Endodermal cell (in vitro differentiated cells): ENCODE data around the gene TMPO. TPM values are rescaled to one million over a fixed set of nuclear protein-coding genes. Genes with fewer than 3 reads are reported as not detected.
"Not testable (repeated sequence)": the region's sequence is repeated elsewhere in the genome, so short reads cannot be mapped to it uniquely, and the experiment has no call there.

Experiments used
- DNase-seq: peaks from one replicate; pipeline ENCODE4 v3.0.0-alpha.2; 2017
- H3K27ac ChIP-seq: 2 replicates; pipeline ENCODE4 v1.5.1; 2013; ENCODE audit warnings: mild to moderate bottlenecking, low read depth, low read length, moderate library complexity
- H3K27me3 ChIP-seq: 2 replicates; pipeline ENCODE4 v1.6.1; 2013; ENCODE audit warnings: mild to moderate bottlenecking, low read length, moderate library complexity; ENCODE audit not compliant: insufficient read depth, control insufficient read depth, poor library complexity, severe bottlenecking
- H3K36me3 ChIP-seq: 2 replicates; pipeline ENCODE4 v1.7.0; 2013; ENCODE audit warnings: mild to moderate bottlenecking, low read length, moderate library complexity; ENCODE audit not compliant: control insufficient read depth, insufficient read depth
- H3K4me1 ChIP-seq: one replicate; pipeline ENCODE4 v1.7.0; 2013; ENCODE audit warnings: low read length; ENCODE audit not compliant: control insufficient read depth, insufficient read depth
- H3K4me3 ChIP-seq: 2 replicates; pipeline ENCODE4 v1.5.1; 2013; ENCODE audit warnings: mild to moderate bottlenecking, low read length, moderate library complexity
- H3K9ac ChIP-seq: 2 replicates; pipeline ENCODE4 v1.6.1; 2013; ENCODE audit warnings: mild to moderate bottlenecking, low read length, moderate library complexity; ENCODE audit not compliant: poor library complexity, severe bottlenecking; ENCODE audit errors: extremely low read depth
- H3K9me3 ChIP-seq: 2 replicates; pipeline ENCODE4 v1.6.1; 2013; ENCODE audit warnings: mild to moderate bottlenecking, low read length, moderate library complexity; ENCODE audit not compliant: control insufficient read depth
- H3K27ac Mint-ChIP-seq: 2 replicates; pipeline ENCODE4 v1.8.0; 2020; ENCODE audit warnings: mixed read lengths
- H3K27me3 Mint-ChIP-seq: 2 replicates; pipeline ENCODE4 v1.8.0; 2021; ENCODE audit warnings: mild to moderate bottlenecking, mixed read lengths; ENCODE audit not compliant: insufficient read depth
- H3K36me3 Mint-ChIP-seq: 2 replicates; pipeline ENCODE4 v1.8.0; 2020; ENCODE audit warnings: low read depth, mixed read lengths
- H3K4me1 Mint-ChIP-seq: 2 replicates; pipeline ENCODE4 v1.8.0; 2020; ENCODE audit warnings: mixed read lengths
- H3K4me3 Mint-ChIP-seq: 2 replicates; pipeline ENCODE4 v1.8.0; 2020; ENCODE audit warnings: mild to moderate bottlenecking, moderate library complexity, mixed read lengths
- H3K9me3 Mint-ChIP-seq: 2 replicates; pipeline ENCODE4 v1.8.0; 2020; ENCODE audit warnings: mild to moderate bottlenecking, mixed read lengths
- CTCF ChIP-seq: fragments of 200-600 bp; sonication (generic); conservative IDR thresholded peaks from 2 replicates; pipeline ENCODE4 v1.5.0; 2021; ENCODE audit warnings: antibody characterized with exemption, mild to moderate bottlenecking
- WGBS, 2 experiments: methylation state at CpG; one replicate each; pipeline versions ENCODE4 v1.1.5 to v1.1.7; 2013; ENCODE audit warnings: missing lambda C conversion rate in 2 of 2, mixed read lengths in 1 of 2; ENCODE audit not compliant: insufficient coverage in 1 of 2, insufficient read length in 1 of 2; 5-methylcytosine and 5-hydroxymethylcytosine counted together
- total RNA-seq, 2 donors: library from RNA; stranded (reverse); fragmentation: NEBNext Ultra II Directional in 1 of 2; extraction: Animal tissue kit (Norgen Biotek cat#: 25700) in 1 of 2; gene quantifications; 2 replicates in 1 of 2; 3 replicates in 1 of 2; pipeline ENCODE4 v1.2.1, GENCODE V29; 2021

TMPO gene
- total RNA-seq, 2 donors from 2014 or later, result 176 to 203 TPM

GRCh38 chr12:98594050-98594835 lies 78.9 kb downstream of the TMPO start:
- WGBS, 2 experiments, result 0% methylated on average over 9 to 35 of the region's 35 CpGs
- Mint-ChIP-seq H3K4me3 (peak overlapping the region; percentile 86), H3K27me3 (no peaks in the 10 kb centered on the region), H3K9me3 (no peaks in the 10 kb centered on the region), H3K4me1 (peaks cover 12% of the 10 kb centered on the region), H3K27ac (peak overlapping the region; percentile 95), H3K36me3 (peaks cover 42% of the 10 kb centered on the region)
- no peaks in the 10 kb centered on the region for H3K9me3 ChIP-seq
- H3K4me1 ChIP-seq, result no peaks in the 10 kb centered on the region
- no peak for TF ChIP-seq CTCF
- H3K36me3 ChIP-seq, result peaks cover 42% of the 10 kb centered on the region
- DNase-seq, result peak; percentile 45
- peak overlapping the region; percentile 94 for H3K9ac ChIP-seq
- peak overlapping the region; percentile 83 for H3K27ac ChIP-seq
- no peaks in the 10 kb centered on the region for H3K27me3 ChIP-seq
- H3K4me3 ChIP-seq, result peak overlapping the region; percentile 91

GRCh38 chr12:98595243-98595988 lies 80.0 kb downstream of the TMPO start:
- no peak for TF ChIP-seq CTCF

GRCh38 chr12:98597313-98597712 lies 81.9 kb downstream of the TMPO start:
- not testable (repeated sequence) for H3K9me3 Mint-ChIP-seq, H3K27me3 ChIP-seq, DNase-seq, H3K27ac Mint-ChIP-seq, H3K4me3 Mint-ChIP-seq, H3K9me3 ChIP-seq, H3K27me3 Mint-ChIP-seq, H3K27ac ChIP-seq, H3K4me1 ChIP-seq, H3K9ac ChIP-seq, H3K4me3 ChIP-seq
- peaks cover 12% of the 10 kb centered on the region for H3K4me1 Mint-ChIP-seq
- H3K36me3 Mint-ChIP-seq, result peaks cover 69% of the 10 kb centered on the region
- WGBS, 2 experiments, result 96% methylated on average over 5 of the region's 5 CpGs; no CpG with 5 or more reads in 1 of the 2 experiments
- H3K36me3 ChIP-seq, result peaks cover 73% of the 10 kb centered on the region

More at GRCh38 chr12:98595243-98595988, 80.0 kb downstream of the TMPO start:
- Mint-ChIP-seq H3K4me1 (peaks cover 12% of the 10 kb centered on the region), H3K36me3 (peaks cover 52% of the 10 kb centered on the region), H3K27ac (peak overlapping the region; percentile 95), H3K27me3 (no peaks in the 10 kb centered on the region), H3K4me3 (peak overlapping the region; percentile 86), H3K9me3 (no peaks in the 10 kb centered on the region)
- Histone ChIP-seq H3K9ac (peak overlapping the region; percentile 94), H3K36me3 (peaks cover 54% of the 10 kb centered on the region), H3K4me3 (peak overlapping the region; percentile 91), H3K27me3 (no peaks in the 10 kb centered on the region), H3K9me3 (no peaks in the 10 kb centered on the region), H3K27ac (no peak overlapping the region), H3K4me1 (no peaks in the 10 kb centered on the region)
- WGBS, 2 experiments, result 90 to 100% methylated on average over 2 to 3 of the region's 3 CpGs
- peak; percentile 17 for DNase-seq

Other genes with a start within 250 kb of the TMPO start
- gene SLC25A3, start 78.1 kb downstream of the TMPO start, total RNA-seq, result 100 to 1,000 TPM; 522 to 531 TPM
- 10 to 100 TPM; 10.6 to 16.3 TPM for gene IKBIP, start 129.2 kb downstream of the TMPO start, total RNA-seq
- 10 to 100 TPM; 23.8 to 32.4 TPM for gene APAF1, start 129.7 kb downstream of the TMPO start, total RNA-seq